PC-9 (cell line): Measurements from ENCODE around the gene TENT4A. TPM values are rescaled to one million over a fixed set of nuclear protein-coding genes. Genes with fewer than 3 reads are reported as not detected.
A peak's percentile ranks its signal among the peaks of the same experiment; 100 is the strongest.

Experiments used
- BruUV-seq: library from RNA; stranded (reverse); fragments of 400-500 nt; replicated peaks from 2 replicates; lab custom pipeline; 2021; lab: Mats Ljungman, UMichigan
- CTCF ChIA-PET: fragments of 300-600 bp; sonication (Branson Sonifier 250); formaldehyde crosslinking; loops from one replicate; lab custom pipeline; 2022; ENCODE audit warnings: antibody characterized with exemption; lab: Charles Lee
- POLR2A ChIA-PET: fragments of 300-600 bp; sonication (Branson Sonifier 250); formaldehyde crosslinking; loops from one replicate; lab custom pipeline; 2022; ENCODE audit warnings: antibody characterized with exemption; ENCODE audit not compliant: unreplicated experiment; lab: Charles Lee
- DNase-seq, 2 experiments: peaks; one replicate each; pipeline versions ENCODE4 v3.0.0 to v3.0.0-alpha.2; 2015 to 2022; ENCODE audit warnings: mixed read lengths in 1 of 2
- H2AFZ ChIP-seq: fragments of 200-600 bp; sonication (generic); 2 replicates; pipeline ENCODE4 v1.8.1; 2017; ENCODE audit warnings: antibody characterized with exemption
- H3F3A ChIP-seq: fragments of 200-600 bp; sonication (generic); 2 replicates; pipeline ENCODE4 v1.8.1; 2017; ENCODE audit warnings: antibody characterized with exemption, mild to moderate bottlenecking, low read depth; ENCODE audit not compliant: insufficient read depth
- H3K27ac ChIP-seq: fragments of 200-600 bp; sonication (generic); 2 replicates; pipeline ENCODE4 v1.6.1; 2016; ENCODE audit warnings: mixed run types
- H3K27me3 ChIP-seq: fragments of 200-600 bp; sonication (generic); 2 replicates; pipeline ENCODE4 v1.6.1; 2016; ENCODE audit warnings: low read depth, mixed run types; ENCODE audit not compliant: insufficient read depth
- H3K36me3 ChIP-seq: fragments of 200-600 bp; sonication (generic); 2 replicates; pipeline ENCODE4 v1.6.1; 2016; ENCODE audit warnings: low read depth, mixed run types
- H3K4me1 ChIP-seq: fragments of 200-600 bp; sonication (generic); replicated peaks from 2 replicates; pipeline ENCODE4 v1.6.1; 2016; ENCODE audit warnings: mixed run types; ENCODE audit not compliant: insufficient read depth
- H3K4me2 ChIP-seq: fragments of 200-600 bp; sonication (generic); 2 replicates; pipeline ENCODE4 v1.6.1; 2017; ENCODE audit warnings: mixed run types
- H3K4me3 ChIP-seq: fragments of 200-600 bp; sonication (generic); 2 replicates; pipeline ENCODE4 v1.6.1; 2016; ENCODE audit warnings: mixed run types
- H3K79me2 ChIP-seq: fragments of 200-600 bp; sonication (generic); 2 replicates; pipeline ENCODE4 v1.6.1; 2017; ENCODE audit warnings: low read depth, mixed run types
- H3K9me2 ChIP-seq: fragments of 200-600 bp; sonication (generic); 2 replicates; pipeline ENCODE4 v1.8.1; 2017; ENCODE audit warnings: mild to moderate bottlenecking; ENCODE audit not compliant: insufficient read depth
- H3K9me3 ChIP-seq: fragments of 200-600 bp; sonication (generic); 2 replicates; pipeline ENCODE4 v1.8.1; 2016; ENCODE audit warnings: low read depth; ENCODE audit not compliant: insufficient read depth
- H4K20me1 ChIP-seq: fragments of 200-600 bp; sonication (generic); 2 replicates; pipeline ENCODE4 v1.8.1; 2017; ENCODE audit not compliant: insufficient read depth
- CTCF ChIP-seq: fragments of 200-600 bp; sonication (generic); conservative IDR thresholded peaks from 2 replicates; pipeline ENCODE4 v1.6.1; 2017; ENCODE audit warnings: mixed run types, antibody characterized with exemption, mild to moderate bottlenecking, moderate library complexity
- EZH2 ChIP-seq: fragments of 200-600 bp; sonication (generic); IDR thresholded peaks from 2 replicates; pipeline ENCODE4 v1.8.0; 2017; ENCODE audit warnings: antibody characterized with exemption, low read depth
- intact Hi-C: fragments of 100-400 bp; cut with micrococcal nuclease; formaldehyde crosslinking; loops from one replicate; pipeline ENCODE4 v1.10.0; 2022; ENCODE audit not compliant: unreplicated experiment
- total RNA-seq: library from RNA; stranded (reverse); gene quantifications from 2 replicates; pipeline ENCODE4 v1.2.3, GENCODE V29; 2021

TENT4A gene
- total RNA-seq, 1 experiment from 2014 or later = 84.8 TPM

DNA sequence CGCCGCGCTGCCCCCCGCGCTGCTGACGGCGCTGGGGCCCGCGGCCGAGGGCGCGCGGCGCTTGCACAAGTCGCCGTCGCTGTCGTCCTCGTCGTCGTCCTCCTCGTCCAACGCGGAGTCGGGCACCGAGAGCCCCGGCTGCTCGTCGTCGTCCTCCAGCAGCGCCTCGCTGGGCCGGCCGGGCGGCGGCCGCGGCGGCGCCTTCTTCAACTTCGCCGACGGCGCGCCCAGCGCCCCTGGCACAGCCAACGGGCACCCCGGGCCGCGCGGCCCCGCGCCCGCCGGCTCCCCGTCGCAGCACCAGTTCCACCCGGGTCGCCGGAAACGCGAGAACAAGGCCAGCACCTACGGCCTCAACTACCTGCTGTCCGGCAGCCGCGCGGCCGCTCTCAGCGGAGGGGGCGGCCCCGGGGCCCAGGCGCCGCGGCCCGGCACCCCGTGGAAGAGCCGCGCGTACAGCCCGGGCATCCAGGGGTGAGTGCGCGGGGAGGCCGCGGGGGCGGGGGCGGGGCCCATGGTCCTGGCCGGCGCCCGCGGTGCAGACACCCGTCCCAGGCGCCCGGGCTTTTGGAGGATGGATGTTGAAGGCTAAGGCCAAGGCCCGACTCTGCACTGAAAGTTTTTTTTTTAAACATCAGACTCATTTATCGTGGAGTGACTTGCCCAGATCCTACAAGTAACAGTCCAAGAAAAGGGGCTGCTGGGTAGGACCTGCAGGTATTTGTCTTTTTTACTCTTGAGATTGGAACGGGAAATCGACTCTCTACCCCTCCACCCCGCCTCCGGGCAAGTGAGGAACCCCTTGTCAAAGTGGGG lies 1.2 kb downstream of the TENT4A start:
- Histone ChIP-seq H3K4me3 (peak overlapping the region; percentile 84), H3K4me2 (peak overlapping the region; percentile 95), H4K20me1 (peaks cover 48% of the 10 kb centered on the region), H3K9me3 (no peaks in the 10 kb centered on the region), H3F3A (peaks cover 19% of the 10 kb centered on the region), H3K4me1 (peaks cover 32% of the 10 kb centered on the region), H3K27ac (no peak overlapping the region), H2AFZ (peak overlapping the region; percentile 52), H3K79me2 (peaks cover 51% of the 10 kb centered on the region), H3K9me2 (no peaks in the 10 kb centered on the region), H3K27me3 (no peaks in the 10 kb centered on the region), H3K36me3 (0 out of 2 replicates have a peak, but pooled peaks cover 6% of the 10 kb centered on the region)
- ChIA-PET POLR2A (no interaction called here), CTCF (no interaction called here)
- intact Hi-C loops = no loop called here
- BruUV-seq = no TSS peak
- TF ChIP-seq EZH2 (no peak), CTCF (no peak)
- DNase-seq = peak in 1 of 2 experiments; percentile 52

DNA sequence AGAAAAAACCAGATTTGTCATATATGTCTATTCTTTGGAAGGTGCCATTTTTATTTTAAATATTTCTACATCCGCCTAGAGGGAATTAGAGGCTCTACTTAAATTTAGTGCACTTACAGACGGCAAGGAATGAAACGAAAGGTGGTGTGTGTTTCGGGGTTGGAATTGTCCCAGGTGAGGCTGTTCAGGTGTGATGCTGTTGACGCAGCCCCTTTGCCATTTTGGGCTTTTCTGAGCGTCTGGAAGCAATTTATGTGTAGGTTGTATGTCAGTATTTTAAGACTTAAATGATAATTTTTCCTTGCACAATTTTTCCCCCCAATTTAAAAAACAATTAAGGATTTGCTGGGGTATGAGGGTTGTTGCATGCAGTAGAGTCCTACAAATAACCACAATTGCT lies 2.0 kb downstream of the TENT4A start:
- no peak for DNase-seq
- no peaks in the 10 kb centered on the region for H3K27me3 ChIP-seq
- peak overlapping the region; percentile 95 for H3K4me2 ChIP-seq
- ChIA-PET CTCF (no interaction called here), POLR2A (no interaction called here)
- H2AFZ ChIP-seq = peak overlapping the region; percentile 52; the same call in 1 of the 2 replicates
- intact Hi-C loops = no loop called here
- no peak overlapping the region for H3K27ac ChIP-seq
- 0 out of 2 replicates have a peak, but pooled peaks cover 6% of the 10 kb centered on the region for H3K36me3 ChIP-seq
- peaks cover 19% of the 10 kb centered on the region for H3F3A ChIP-seq
- peaks cover 32% of the 10 kb centered on the region for H3K4me1 ChIP-seq
- BruUV-seq = no TSS peak
- peak overlapping the region; percentile 84 for H3K4me3 ChIP-seq
- no peaks in the 10 kb centered on the region for H3K9me3 ChIP-seq
- TF ChIP-seq EZH2 (no peak), CTCF (no peak)
- no peaks in the 10 kb centered on the region for H3K9me2 ChIP-seq
- H3K79me2 ChIP-seq = peaks cover 59% of the 10 kb centered on the region
- peaks cover 57% of the 10 kb centered on the region for H4K20me1 ChIP-seq

DNA sequence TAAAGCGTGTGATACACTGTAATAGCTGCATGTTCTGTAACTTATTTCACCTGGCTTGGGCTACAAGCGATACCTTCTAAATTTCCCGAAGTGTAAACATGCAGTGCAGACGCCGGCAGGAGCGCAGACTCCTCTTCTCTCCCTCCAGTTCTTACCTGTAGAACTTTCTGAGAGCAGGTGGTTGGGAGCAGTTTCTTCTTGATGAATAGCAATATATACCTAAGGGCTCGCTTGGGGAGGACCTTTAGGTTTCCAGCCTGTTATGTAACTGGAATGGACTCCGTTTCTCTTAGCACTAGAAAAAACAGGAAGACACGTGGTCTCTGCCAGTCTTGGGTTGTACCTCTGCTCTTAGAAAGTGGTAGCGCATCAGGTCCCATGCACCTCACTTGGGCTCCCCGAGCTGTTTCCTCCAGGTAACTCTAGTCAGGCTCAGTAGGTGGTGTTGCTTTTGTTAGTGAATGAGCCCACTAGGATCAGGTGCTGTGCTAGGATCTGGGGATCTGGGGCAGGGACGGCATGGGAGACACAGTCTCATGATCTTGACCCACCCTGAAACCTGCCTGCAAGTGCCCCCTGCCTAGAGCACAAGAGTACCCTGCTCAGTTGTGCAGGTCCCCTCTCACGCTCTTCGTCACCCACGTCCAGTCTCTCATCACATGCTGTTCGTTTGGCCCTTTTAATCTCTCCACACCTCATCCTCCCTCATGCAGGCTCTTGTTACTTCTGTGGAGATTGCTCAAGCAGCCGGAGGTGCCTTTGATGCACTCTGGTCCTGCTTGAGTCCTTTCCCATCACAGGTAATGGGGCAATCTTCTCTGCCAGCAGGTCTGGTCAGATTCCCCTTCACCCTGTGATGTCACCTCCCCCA lies 2.8 kb downstream of the TENT4A start:
- TSS peak; percentile 19 for BruUV-seq
- Histone ChIP-seq H3K79me2 (peaks cover 65% of the 10 kb centered on the region), H2AFZ (no peak overlapping the region), H3K4me3 (peak overlapping the region; percentile 84), H3K4me2 (peak overlapping the region; percentile 95), H3K4me1 (peaks cover 32% of the 10 kb centered on the region), H3K36me3 (0 out of 2 replicates have a peak, but pooled peaks cover 6% of the 10 kb centered on the region), H4K20me1 (peaks cover 62% of the 10 kb centered on the region), H3K27me3 (no peaks in the 10 kb centered on the region), H3K9me3 (no peaks in the 10 kb centered on the region), H3K27ac (no peak overlapping the region), H3K9me2 (no peaks in the 10 kb centered on the region), H3F3A (peaks cover 16% of the 10 kb centered on the region)
- peak in 1 of 2 experiments; percentile 68 for DNase-seq
- ChIA-PET CTCF (no interaction called here), POLR2A (no interaction called here)
- intact Hi-C loops = no loop called here
- TF ChIP-seq EZH2 (no peak), CTCF (no peak)
